Hematopoietic multipotent progenitor cell treated with erythropoietin and hydrocortisone succinate and interleukin-3 and kit ligand, for 6 days (in vitro differentiated cells): Measurements from ENCODE around the gene KCNJ11.

Experiments
- DNase-seq: peaks from one replicate; pipeline ENCODE4 v3.0.0-alpha.2; 2015

KCNJ11 gene

GRCh38 chr11:17389957-17390649 is 1.6 kb upstream of the KCNJ11 start:
- DNase-seq, result no peak

- DNase-seq, result peak; percentile 75
These were observed 925 bp upstream of the KCNJ11 start for GRCh38 chr11:17389211-17389956.

- no peak for DNase-seq
These were observed 648 bp downstream of the KCNJ11 start for GRCh38 chr11:17387811-17388210.

GRCh38 chr11:17387254-17387653 is 1.2 kb downstream of the KCNJ11 start:
- DNase-seq, result no peak

GRCh38 chr11:17386331-17387084 is 2.0 kb downstream of the KCNJ11 start:
- peak; percentile 80 for DNase-seq

- no peak for DNase-seq
These were observed 2.5 kb downstream of the KCNJ11 start for GRCh38 chr11:17385926-17386325.

- DNase-seq, result no peak
These were observed 3.0 kb downstream of the KCNJ11 start for GRCh38 chr11:17385492-17385891.

GRCh38 chr11:17384002-17384511 is 4.4 kb downstream of the KCNJ11 start:
- DNase-seq, result peak; percentile 95

- peak; percentile 26 for DNase-seq
These were observed 5.0 kb downstream of the KCNJ11 start for GRCh38 chr11:17383461-17383860.

GRCh38 chr11:17382046-17382728 is 6.3 kb downstream of the KCNJ11 start:
- no peak for DNase-seq

GRCh38 chr11:17381156-17381555 is 7.3 kb downstream of the KCNJ11 start:
- no peak for DNase-seq

- DNase-seq, result no peak
These were observed 8.9 kb downstream of the KCNJ11 start for GRCh38 chr11:17379383-17380180.

- no peak for DNase-seq
These were observed 9.8 kb downstream of the KCNJ11 start for GRCh38 chr11:17378655-17379054.

GRCh38 chr11:17376493-17376892 is 12.0 kb downstream of the KCNJ11 start:
- DNase-seq, result no peak

- no peak for DNase-seq
These were observed 12.9 kb downstream of the KCNJ11 start for GRCh38 chr11:17375547-17375946.

- DNase-seq, result peak; percentile 39
These were observed 16.8 kb downstream of the KCNJ11 start for GRCh38 chr11:17371614-17372013.

- DNase-seq, result no peak
These were observed 18.7 kb downstream of the KCNJ11 start for GRCh38 chr11:17369684-17370243.

GRCh38 chr11:17369094-17369493 is 19.4 kb downstream of the KCNJ11 start:
- DNase-seq, result no peak

GRCh38 chr11:17368551-17368950 is 19.9 kb downstream of the KCNJ11 start:
- DNase-seq, result no peak

- DNase-seq, result no peak
These were observed 22.0 kb downstream of the KCNJ11 start for GRCh38 chr11:17366495-17366894.

GRCh38 chr11:17354601-17354991 is 33.9 kb downstream of the KCNJ11 start:
- peak; percentile 93 for DNase-seq
